HFFc6 (cell line): ENCODE results near the gene SNX21. TPM values are rescaled to one million over a fixed set of nuclear protein-coding genes. Genes with fewer than 3 reads are reported as not detected.
A peak's percentile ranks its signal among the peaks of the same experiment; 100 is the strongest.
"Not testable (repeated sequence)": the region's sequence is repeated elsewhere in the genome, so short reads cannot be mapped to it uniquely, and the experiment has no call there.

Source experiments
- DNase-seq: peaks from one replicate; pipeline ENCODE4 v3.0.0-alpha.2; 2018
- H3K27ac Mint-ChIP-seq: 2 replicates; pipeline ENCODE4 v1.8.0; 2020; ENCODE audit warnings: mild to moderate bottlenecking, mixed read lengths
- H3K27me3 Mint-ChIP-seq: 2 replicates; pipeline ENCODE4 v1.8.0; 2021; ENCODE audit warnings: mild to moderate bottlenecking, moderate library complexity, mixed read lengths; ENCODE audit not compliant: insufficient read depth
- H3K36me3 Mint-ChIP-seq: 2 replicates; pipeline ENCODE4 v1.8.0; 2021; ENCODE audit warnings: low read depth, mixed read lengths
- H3K4me1 Mint-ChIP-seq: 2 replicates; pipeline ENCODE4 v1.8.0; 2020; ENCODE audit warnings: low read depth, mixed read lengths
- H3K4me3 Mint-ChIP-seq: 2 replicates; pipeline ENCODE4 v1.8.0; 2020; ENCODE audit warnings: mild to moderate bottlenecking, moderate library complexity, mixed read lengths
- H3K9me3 Mint-ChIP-seq: 2 replicates; pipeline ENCODE4 v1.8.0; 2020; ENCODE audit warnings: mild to moderate bottlenecking, mixed read lengths
- CTCF ChIP-seq: fragments of 200-600 bp; sonication (generic); IDR thresholded peaks from 2 replicates; pipeline ENCODE4 v1.5.0; 2021; ENCODE audit warnings: antibody characterized with exemption, mild to moderate bottlenecking
- total RNA-seq, 6 experiments: library from RNA; stranded (reverse); fragmentation: NEBNext Ultra II Directional; extraction: Animal tissue kit (Norgen Biotek cat#: 25700); gene quantifications; 2 replicates in 1 of 6; 3 replicates in 5 of 6; pipeline ENCODE4 v1.2.3, GENCODE V29; 2021

Gene SNX21
- total RNA-seq, 6 experiments from 2014 or later: 21.9 to 25.1 (median 22.7) TPM

DNA sequence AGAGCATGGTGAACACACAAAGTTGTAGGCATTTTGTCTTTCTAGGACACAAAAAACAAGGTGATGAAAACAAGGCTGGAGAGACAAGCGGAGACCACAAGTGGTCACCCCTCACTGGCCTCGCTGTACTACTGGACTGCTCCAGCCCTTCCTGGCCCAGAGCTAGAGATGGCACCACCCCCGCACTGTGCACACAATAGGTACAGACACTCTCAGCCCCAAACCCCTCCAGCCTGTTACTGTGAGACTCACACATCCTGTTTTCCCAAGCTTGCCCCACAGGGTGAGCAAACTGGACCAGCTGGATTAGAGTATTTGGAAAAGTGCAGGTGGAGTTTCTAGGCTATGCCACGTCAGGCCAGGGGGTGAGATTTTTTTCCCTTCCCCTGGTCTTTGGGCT lies 39.0 kb downstream of the SNX21 start:
- Mint-ChIP-seq H3K27ac (no peak overlapping the region), H3K36me3 (no peaks in the 10 kb centered on the region), H3K9me3 (no peaks in the 10 kb centered on the region), H3K27me3 (no peaks in the 10 kb centered on the region), H3K4me1 (peaks cover 16% of the 10 kb centered on the region), H3K4me3 (no peak overlapping the region)
- no peak for DNase-seq
- TF ChIP-seq CTCF: no peak

DNA sequence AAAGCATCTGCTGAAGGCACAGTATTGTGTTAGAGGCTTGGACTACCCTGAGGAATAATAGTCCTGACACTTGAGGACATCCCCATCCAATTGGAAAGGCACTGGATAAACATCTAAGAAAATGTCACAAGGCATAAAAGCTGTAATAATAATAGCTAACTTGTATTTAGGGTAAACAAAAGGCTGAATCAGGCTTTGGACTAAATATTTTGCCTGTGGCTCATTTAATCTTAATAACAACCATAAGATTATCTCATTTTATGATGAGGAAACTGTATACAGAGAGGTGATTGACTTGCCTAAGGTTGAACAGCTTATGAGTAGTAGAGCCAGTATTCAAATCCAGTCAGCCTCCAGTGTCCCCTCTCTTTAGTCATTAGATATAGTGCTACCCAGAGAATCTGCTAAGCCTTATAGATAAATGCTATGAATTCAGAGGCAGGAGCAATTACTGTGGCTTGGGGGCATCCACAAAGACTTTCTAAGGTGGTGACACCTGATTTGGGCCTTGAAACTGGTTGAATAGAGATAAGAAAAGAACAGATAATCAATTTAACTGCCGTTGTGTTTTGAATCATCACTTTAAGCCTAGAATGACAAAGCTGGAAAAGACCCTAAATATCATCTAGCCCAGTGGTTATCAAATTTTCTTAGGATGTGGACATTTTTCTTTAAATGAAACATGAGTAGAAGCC lies 40.0 kb downstream of the SNX21 start:
- H3K4me3 Mint-ChIP-seq: no peak overlapping the region

GRCh38 chr20:45874104-45874481 lies 40.5 kb downstream of the SNX21 start:
- H3K36me3 Mint-ChIP-seq, H3K9me3 Mint-ChIP-seq, H3K4me3 Mint-ChIP-seq: not testable (repeated sequence)

More for the DNA sequence above, 40.0 kb downstream of the SNX21 start:
- DNase-seq: peak; percentile 19
- Mint-ChIP-seq H3K27ac (no peak overlapping the region), H3K27me3 (no peaks in the 10 kb centered on the region), H3K9me3 (no peaks in the 10 kb centered on the region), H3K36me3 (no peaks in the 10 kb centered on the region), H3K4me1 (peaks cover 8% of the 10 kb centered on the region; the same call in 1 of the 2 replicates)
- TF ChIP-seq CTCF: no peak

GRCh38 chr20:45874576-45874975 lies 41.0 kb downstream of the SNX21 start:
- Mint-ChIP-seq H3K36me3 (no peaks in the 10 kb centered on the region), H3K4me1 (peaks cover 8% of the 10 kb centered on the region; the same call in 1 of the 2 replicates), H3K27me3 (no peaks in the 10 kb centered on the region), H3K9me3 (no peaks in the 10 kb centered on the region), H3K27ac (no peak overlapping the region), H3K4me3 (no peak overlapping the region)
- no peak for TF ChIP-seq CTCF
- DNase-seq: no peak

More at GRCh38 chr20:45874104-45874481, 40.5 kb downstream of the SNX21 start:
- DNase-seq, H3K27me3 Mint-ChIP-seq, H3K4me1 Mint-ChIP-seq, H3K27ac Mint-ChIP-seq: not testable (repeated sequence)

- Mint-ChIP-seq H3K27me3 (peaks cover 2% of the 10 kb centered on the region; the same call in 1 of the 2 replicates), H3K36me3 (peaks cover 16% of the 10 kb centered on the region), H3K9me3 (no peaks in the 10 kb centered on the region), H3K4me1 (peaks cover 28% of the 10 kb centered on the region), H3K27ac (no peak overlapping the region), H3K4me3 (no peak overlapping the region)
- TF ChIP-seq CTCF: no peak
- DNase-seq: no peak
Measured at GRCh38 chr20:45878076-45878761, 44.6 kb downstream of the SNX21 start.
